Measurements from ENCODE around the gene ABCF2. TPM values are rescaled to one million over a fixed set of nuclear protein-coding genes. Genes with fewer than 3 reads are reported as not detected.

The ABCF2 gene
- total RNA-seq, 1 experiment from 2014 or later, result 63.7 TPM

DNA sequence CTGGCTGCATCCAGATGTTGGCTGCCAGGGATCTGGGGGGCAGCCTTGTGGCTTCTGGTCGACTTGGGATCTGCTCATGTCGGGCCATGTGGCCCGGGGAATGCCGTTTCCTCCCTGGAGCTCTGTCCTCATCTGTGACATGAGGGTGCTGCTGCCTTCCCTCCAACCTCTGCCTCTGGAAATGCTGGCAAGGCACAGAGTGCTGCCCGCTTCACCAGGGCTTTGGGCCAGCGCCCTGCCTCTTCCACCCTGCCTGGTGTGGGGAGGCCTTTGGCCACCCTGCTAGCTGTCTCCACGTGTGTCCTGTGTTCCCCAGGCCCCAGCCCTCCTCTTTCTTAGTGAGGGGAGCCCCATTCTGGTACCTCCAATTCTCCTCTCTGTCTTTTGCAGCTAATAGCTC, 27.3 kb upstream of the ABCF2 start:
- intact Hi-C loops (cut with micrococcal nuclease), result no loop called here
- no peaks in the 10 kb centered on the region for H3K9me3 ChIP-seq (ENCODE audit: control insufficient read depth in 1 of 2, insufficient read depth in 1 of 2, low read depth in 1 of 2, low read length in 2 of 2)
- H3K4me3 ChIP-seq (replicated peaks in 1 of 2; ENCODE audit: low read depth in 1 of 2, low read length in 2 of 2), result no peak overlapping the region
- H3K9me2 ChIP-seq (ENCODE audit: insufficient read depth), result no peaks in the 10 kb centered on the region
- no peaks in the 10 kb centered on the region for H3K36me3 ChIP-seq (ENCODE audit: control insufficient read depth in 1 of 2, insufficient read depth in 2 of 2, low read length in 2 of 2)
- ChIA-PET CTCF (interaction anchor here (2.3 kb wide), 1 partner anchor 10 kb away, joined by 6 read pairs; no protein-coding TSS in a partner anchor), RAD21 (ENCODE audit: low non-redundant PET in 1 of 2, low total read pairs in 2 of 2, uncharacterized antibody in 2 of 2, unreplicated experiment in 2 of 2) (no interaction called here), POLR2A (no interaction called here)
- H3K27me3 ChIP-seq (ENCODE audit: insufficient read depth, low read length), result no peaks in the 10 kb centered on the region
- peaks cover 19 to 32% of the 10 kb centered on the region in 2 experiments for H3K4me1 ChIP-seq (ENCODE audit: control insufficient read depth in 1 of 2, insufficient read depth in 2 of 2, low read length in 2 of 2)
- H3K4me2 ChIP-seq (ENCODE audit: low read length), result no peak overlapping the region
- DNase-seq (ENCODE audit: low read depth, low spot score), result no peak
- ATAC-seq, result no peak
- H4K20me1 ChIP-seq (ENCODE audit: insufficient read depth), result no peaks in the 10 kb centered on the region
- H3K79me2 ChIP-seq (ENCODE audit: insufficient read depth, low read length), result no peaks in the 10 kb centered on the region
- TF ChIP-seq SP1 (IDR thresholded peaks at IDR 0.05; ENCODE audit: low read depth) (no peak), TCF7L2 (IDR thresholded peaks at IDR 0.05; ENCODE audit: borderline replicate concordance, extremely low read depth, insufficient read depth, insufficient read length) (no peak), EZH2phosphoT487 (IDR thresholded peaks at IDR 0.05; ENCODE audit: borderline replicate concordance) (no peak), ZFX (IDR thresholded peaks at IDR 0.05) (no peak), POLR2A (IDR thresholded peaks at IDR 0.05; ENCODE audit: borderline replicate concordance, extremely low read depth, insufficient read depth, insufficient read length) (no peak), CEBPB (IDR thresholded peaks at IDR 0.05; ENCODE audit: low read depth) (no peak), POLR2AphosphoS5 (IDR thresholded peaks at IDR 0.05; ENCODE audit: low read depth, low read length) (no peak), CBX3 (IDR thresholded peaks at IDR 0.05; ENCODE audit: low read depth) (no peak), ZNF274 (IDR thresholded peaks at IDR 0.05; ENCODE audit: low read depth, low read length) (no peak)
- TF ChIP-seq, protein P1, sequence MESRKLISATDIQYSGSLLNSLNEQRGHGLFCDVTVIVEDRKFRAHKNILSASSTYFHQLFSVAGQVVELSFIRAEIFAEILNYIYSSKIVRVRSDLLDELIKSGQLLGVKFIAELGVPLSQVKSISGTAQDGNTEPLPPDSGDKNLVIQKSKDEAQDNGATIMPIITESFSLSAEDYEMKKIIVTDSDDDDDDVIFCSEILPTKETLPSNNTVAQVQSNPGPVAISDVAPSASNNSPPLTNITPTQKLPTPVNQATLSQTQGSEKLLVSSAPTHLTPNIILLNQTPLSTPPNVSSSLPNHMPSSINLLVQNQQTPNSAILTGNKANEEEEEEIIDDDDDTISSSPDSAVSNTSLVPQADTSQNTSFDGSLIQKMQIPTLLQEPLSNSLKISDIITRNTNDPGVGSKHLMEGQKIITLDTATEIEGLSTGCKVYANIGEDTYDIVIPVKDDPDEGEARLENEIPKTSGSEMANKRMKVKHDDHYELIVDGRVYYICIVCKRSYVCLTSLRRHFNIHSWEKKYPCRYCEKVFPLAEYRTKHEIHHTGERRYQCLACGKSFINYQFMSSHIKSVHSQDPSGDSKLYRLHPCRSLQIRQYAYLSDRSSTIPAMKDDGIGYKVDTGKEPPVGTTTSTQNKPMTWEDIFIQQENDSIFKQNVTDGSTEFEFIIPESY (IDR thresholded peaks at IDR 0.05; ENCODE audit: extremely low read depth, insufficient replicate concordance, low read length), result no peak
- H3K9ac ChIP-seq (ENCODE audit: low read length), result no peak overlapping the region
- H2AFZ ChIP-seq (ENCODE audit: low read depth, low read length, poor library complexity, severe bottlenecking), result no peak overlapping the region
- no TSS peak for BruUV-seq (replicated peaks)
- H3K27ac ChIP-seq (ENCODE audit: low read depth, low read length), result no peak overlapping the region
